SU-DHL-6 (cell line): ENCODE data around the gene SPEF2.

Experiments used
- EZH2phosphoT487 ChIP-seq: fragments of 200-600 bp; sonication (generic), shearing (Covaris generic); conservative IDR thresholded peaks from 2 replicates; pipeline ENCODE4 v1.6.1; 2018; ENCODE audit warnings: mild to moderate bottlenecking, antibody characterized with exemption, low read length, moderate library complexity, mixed read lengths
- TF ChIP-seq, protein P1 (sequence below): fragments of 200-600 bp; sonication (generic); IDR thresholded peaks from one replicate; pipeline ENCODE4 v1.5.1; 2017; ENCODE audit warnings: antibody characterized with exemption, mild to moderate bottlenecking, low read length, moderate library complexity; ENCODE audit not compliant: insufficient read depth, poor library complexity, severe bottlenecking

DNA sequence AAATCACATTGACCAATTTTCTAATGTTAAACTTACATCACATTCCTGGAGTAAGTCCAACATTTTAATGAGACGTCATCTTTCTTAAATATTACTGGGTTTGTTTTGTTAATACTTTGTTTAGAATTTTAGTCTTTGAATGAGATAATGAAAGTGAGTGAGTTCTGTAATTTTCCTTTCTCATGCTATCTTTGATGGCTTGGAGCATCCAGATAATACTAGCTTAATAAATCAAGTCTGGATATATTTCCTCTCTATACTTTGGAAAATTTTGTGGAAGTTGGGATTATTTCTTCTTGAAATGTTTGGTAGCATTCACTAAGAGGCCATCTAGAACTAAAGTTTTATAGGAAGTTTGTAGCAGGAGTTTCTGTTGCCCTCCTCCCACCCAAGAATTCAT, 148.3 kb downstream of the SPEF2 start:
- TF ChIP-seq, protein P1, sequence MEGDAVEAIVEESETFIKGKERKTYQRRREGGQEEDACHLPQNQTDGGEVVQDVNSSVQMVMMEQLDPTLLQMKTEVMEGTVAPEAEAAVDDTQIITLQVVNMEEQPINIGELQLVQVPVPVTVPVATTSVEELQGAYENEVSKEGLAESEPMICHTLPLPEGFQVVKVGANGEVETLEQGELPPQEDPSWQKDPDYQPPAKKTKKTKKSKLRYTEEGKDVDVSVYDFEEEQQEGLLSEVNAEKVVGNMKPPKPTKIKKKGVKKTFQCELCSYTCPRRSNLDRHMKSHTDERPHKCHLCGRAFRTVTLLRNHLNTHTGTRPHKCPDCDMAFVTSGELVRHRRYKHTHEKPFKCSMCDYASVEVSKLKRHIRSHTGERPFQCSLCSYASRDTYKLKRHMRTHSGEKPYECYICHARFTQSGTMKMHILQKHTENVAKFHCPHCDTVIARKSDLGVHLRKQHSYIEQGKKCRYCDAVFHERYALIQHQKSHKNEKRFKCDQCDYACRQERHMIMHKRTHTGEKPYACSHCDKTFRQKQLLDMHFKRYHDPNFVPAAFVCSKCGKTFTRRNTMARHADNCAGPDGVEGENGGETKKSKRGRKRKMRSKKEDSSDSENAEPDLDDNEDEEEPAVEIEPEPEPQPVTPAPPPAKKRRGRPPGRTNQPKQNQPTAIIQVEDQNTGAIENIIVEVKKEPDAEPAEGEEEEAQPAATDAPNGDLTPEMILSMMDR, result no peak
- no peak for TF ChIP-seq EZH2phosphoT487
